GM23248 (cell line): ENCODE measurements around the gene PPP1R1C.

ENCODE experiments used
- EZH2 ChIP-seq: fragments of 200-600 bp; sonication (generic); IDR thresholded peaks from 2 replicates; pipeline ENCODE4 v1.6.1; 2018; ENCODE audit warnings: antibody characterized with exemption, mild to moderate bottlenecking; ENCODE audit not compliant: insufficient read depth, poor library complexity, severe bottlenecking
- EZH2phosphoT487 ChIP-seq: fragments of 200-600 bp; sonication (generic); IDR thresholded peaks from 2 replicates; pipeline ENCODE4 v1.6.1; 2018; ENCODE audit warnings: antibody characterized with exemption, moderate library complexity, mild to moderate bottlenecking, low read depth; ENCODE audit not compliant: insufficient read depth

- TF ChIP-seq EZH2 (no peak), EZH2phosphoT487 (no peak)
Measured at GRCh38 chr2:182077448-182078142, 91.9 kb downstream of the PPP1R1C start.
